Osteoblast (primary cell): ENCODE data around the gene JADE3. TPM values are rescaled to one million over a fixed set of nuclear protein-coding genes. Genes with fewer than 3 reads are reported as not detected.

Experiments
- DNase-seq: peaks from one replicate; pipeline ENCODE4 v3.0.0; 2011; ENCODE audit warnings: low spot score, mixed read lengths; ENCODE audit not compliant: insufficient read length; ENCODE audit errors: missing footprints
- H2AFZ ChIP-seq: 2 replicates; pipeline ENCODE4 v1.6.0; 2011; ENCODE audit warnings: mild to moderate bottlenecking, low read length
- H3K27ac ChIP-seq: 2 replicates; pipeline ENCODE4 v1.5.1; 2011; ENCODE audit warnings: mild to moderate bottlenecking, low read depth, low read length, moderate library complexity
- H3K27me3 ChIP-seq: 2 replicates; pipeline ENCODE4 v1.6.0; 2012; ENCODE audit warnings: mild to moderate bottlenecking, control low read depth, inconsistent platforms, low read length, moderate library complexity; ENCODE audit not compliant: insufficient read depth
- H3K36me3 ChIP-seq: 2 replicates; pipeline ENCODE4 v1.5.1; 2011; ENCODE audit warnings: mild to moderate bottlenecking, low read length, control low read depth, moderate library complexity; ENCODE audit not compliant: insufficient read depth
- H3K4me1 ChIP-seq: 2 replicates; pipeline ENCODE4 v1.5.1; 2011; ENCODE audit warnings: mild to moderate bottlenecking, low read length, control low read depth, moderate library complexity; ENCODE audit not compliant: insufficient read depth
- H3K4me2 ChIP-seq: 2 replicates; pipeline ENCODE4 v1.6.0; 2011; ENCODE audit warnings: mild to moderate bottlenecking, low read length; ENCODE audit not compliant: insufficient read depth
- H3K4me3 ChIP-seq: fragments of 200-600 bp; sonication (generic); 3 replicates; pipeline ENCODE4 v1.5.1; 2012; ENCODE audit warnings: mild to moderate bottlenecking, low read length, inconsistent platforms; ENCODE audit not compliant: insufficient read depth
- H3K79me2 ChIP-seq: 2 replicates; pipeline ENCODE4 v1.6.0; 2012; ENCODE audit warnings: mild to moderate bottlenecking, low read length, control low read depth, inconsistent platforms; ENCODE audit not compliant: insufficient read depth
- H3K9me3 ChIP-seq: 2 replicates; pipeline ENCODE4 v1.5.1; 2011; ENCODE audit warnings: low read depth, low read length, control low read depth
- H4K20me1 ChIP-seq: 2 replicates; pipeline ENCODE4 v1.6.0; 2012; ENCODE audit warnings: mild to moderate bottlenecking, low read length, control low read depth; ENCODE audit not compliant: insufficient read depth
- total RNA-seq: library from RNA; depleted of rRNA; stranded (reverse); fragments of >200 nt; gene quantifications from 2 replicates; pipeline ENCODE4 v1.2.3, GENCODE V29; 2012
- TF ChIP-seq, protein P1 (sequence below): IDR thresholded peaks from 2 replicates; pipeline ENCODE4 v1.5.1; 2011; ENCODE audit warnings: mild to moderate bottlenecking, low read depth, low read length, moderate library complexity; ENCODE audit errors: extremely low read depth

JADE3 gene
- total RNA-seq, 1 donor = 4.7 TPM

DNA sequence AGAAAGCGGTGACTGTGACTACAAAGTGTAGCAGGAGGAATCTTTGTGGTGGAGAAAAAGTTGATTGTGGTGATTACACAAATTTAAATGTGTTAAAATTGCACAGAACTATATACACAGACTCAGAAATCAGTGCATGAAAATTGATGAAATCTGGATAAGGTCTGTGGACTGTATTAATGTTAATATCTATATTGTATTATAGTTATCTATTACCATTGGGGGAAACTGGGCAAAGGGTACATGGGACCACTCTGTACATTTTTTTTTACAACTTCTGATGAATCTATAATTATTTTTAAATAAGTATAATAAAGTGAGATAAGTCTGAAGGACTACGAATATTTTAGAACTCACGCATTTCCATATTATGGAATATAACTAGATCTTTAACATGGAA, 1.8 kb upstream of the JADE3 start:
- H3K4me1 ChIP-seq = no peaks in the 10 kb centered on the region
- no peaks in the 10 kb centered on the region for H4K20me1 ChIP-seq
- H3K4me2 ChIP-seq = no peak overlapping the region
- no peak for DNase-seq
- no peak overlapping the region for H3K4me3 ChIP-seq
- H3K79me2 ChIP-seq = peaks cover 10% of the 10 kb centered on the region
- peaks cover 22% of the 10 kb centered on the region for H3K27me3 ChIP-seq
- no peaks in the 10 kb centered on the region for H3K9me3 ChIP-seq
- no peak overlapping the region for H2AFZ ChIP-seq
- no peak overlapping the region for H3K27ac ChIP-seq
- TF ChIP-seq, protein P1, sequence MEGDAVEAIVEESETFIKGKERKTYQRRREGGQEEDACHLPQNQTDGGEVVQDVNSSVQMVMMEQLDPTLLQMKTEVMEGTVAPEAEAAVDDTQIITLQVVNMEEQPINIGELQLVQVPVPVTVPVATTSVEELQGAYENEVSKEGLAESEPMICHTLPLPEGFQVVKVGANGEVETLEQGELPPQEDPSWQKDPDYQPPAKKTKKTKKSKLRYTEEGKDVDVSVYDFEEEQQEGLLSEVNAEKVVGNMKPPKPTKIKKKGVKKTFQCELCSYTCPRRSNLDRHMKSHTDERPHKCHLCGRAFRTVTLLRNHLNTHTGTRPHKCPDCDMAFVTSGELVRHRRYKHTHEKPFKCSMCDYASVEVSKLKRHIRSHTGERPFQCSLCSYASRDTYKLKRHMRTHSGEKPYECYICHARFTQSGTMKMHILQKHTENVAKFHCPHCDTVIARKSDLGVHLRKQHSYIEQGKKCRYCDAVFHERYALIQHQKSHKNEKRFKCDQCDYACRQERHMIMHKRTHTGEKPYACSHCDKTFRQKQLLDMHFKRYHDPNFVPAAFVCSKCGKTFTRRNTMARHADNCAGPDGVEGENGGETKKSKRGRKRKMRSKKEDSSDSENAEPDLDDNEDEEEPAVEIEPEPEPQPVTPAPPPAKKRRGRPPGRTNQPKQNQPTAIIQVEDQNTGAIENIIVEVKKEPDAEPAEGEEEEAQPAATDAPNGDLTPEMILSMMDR = no peak
- H3K36me3 ChIP-seq = no peaks in the 10 kb centered on the region

DNA sequence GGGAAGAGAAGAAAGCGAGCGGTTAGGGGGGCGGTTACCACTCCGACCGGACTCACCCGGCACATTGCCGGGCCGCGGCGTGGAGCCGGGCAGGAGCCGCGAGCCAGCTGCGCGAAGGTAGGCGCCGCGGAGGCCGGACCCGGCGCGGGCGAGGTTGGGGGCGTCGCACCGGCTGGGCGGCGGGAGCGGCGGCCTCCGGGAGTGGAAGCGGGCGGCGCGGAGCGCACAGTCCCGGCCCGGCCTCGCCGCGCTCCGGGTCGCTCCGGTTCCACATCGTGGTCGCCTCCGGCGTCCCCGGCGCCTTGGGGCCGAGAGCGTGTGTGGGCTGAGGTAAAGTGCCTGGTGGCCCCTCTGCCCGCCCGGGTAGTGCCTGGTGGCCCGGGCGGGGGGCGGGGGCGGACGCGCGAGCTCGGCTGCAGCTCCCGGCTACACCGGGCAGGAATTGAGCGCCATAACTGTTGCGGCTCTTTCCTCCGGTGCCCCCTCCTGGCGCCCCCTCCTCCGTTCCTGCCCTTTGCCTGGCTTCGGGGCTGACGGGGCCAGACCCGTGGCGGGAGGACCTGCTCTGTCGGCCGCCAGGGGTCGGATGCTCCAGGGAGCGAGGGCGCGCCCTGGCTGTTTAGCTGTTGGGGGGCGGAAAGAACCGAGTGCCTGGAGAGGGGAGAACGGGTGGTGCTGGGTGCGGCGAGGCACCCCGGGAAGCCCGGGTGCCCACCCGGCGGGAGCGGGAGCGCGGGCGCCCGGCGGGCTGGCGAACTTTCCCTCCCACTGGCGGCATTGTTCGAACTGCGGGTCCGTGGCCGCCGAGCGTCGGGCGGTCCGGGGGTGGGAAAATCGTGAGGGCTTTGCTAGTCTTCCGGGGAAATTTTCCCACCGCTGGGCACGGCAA, 626 bp downstream of the JADE3 start:
- peak; percentile 93 for DNase-seq
- Histone ChIP-seq H3K36me3 (no peaks in the 10 kb centered on the region), H3K4me1 (no peaks in the 10 kb centered on the region), H2AFZ (peak overlapping the region; percentile 39), H3K4me2 (peak overlapping the region; percentile 82), H3K79me2 (peaks cover 22% of the 10 kb centered on the region), H3K9me3 (no peaks in the 10 kb centered on the region), H3K4me3 (peak overlapping the region; percentile 76), H4K20me1 (no peaks in the 10 kb centered on the region), H3K27ac (no peak overlapping the region), H3K27me3 (peaks cover 13% of the 10 kb centered on the region)
- TF ChIP-seq, protein P1 = peak; percentile 37

- peak; percentile 27 for DNase-seq
- H3K4me1 ChIP-seq = no peaks in the 10 kb centered on the region
- peaks cover 12% of the 10 kb centered on the region for H3K27me3 ChIP-seq
- H3K79me2 ChIP-seq = peaks cover 28% of the 10 kb centered on the region
- peak overlapping the region; percentile 76 for H3K4me3 ChIP-seq
- peak overlapping the region; percentile 25 for H2AFZ ChIP-seq
- H3K27ac ChIP-seq = no peak overlapping the region
- H3K9me3 ChIP-seq = no peaks in the 10 kb centered on the region
- H3K36me3 ChIP-seq = no peaks in the 10 kb centered on the region
- H4K20me1 ChIP-seq = no peaks in the 10 kb centered on the region
- TF ChIP-seq, protein P1 = no peak
- peak overlapping the region; percentile 82 for H3K4me2 ChIP-seq
These were observed 1.4 kb downstream of the JADE3 start for GRCh38 chrX:46913667-46914066.

- no peak overlapping the region for H3K4me2 ChIP-seq
- TF ChIP-seq, protein P1 = no peak
- no peak for DNase-seq
- no peaks in the 10 kb centered on the region for H3K4me1 ChIP-seq
- H3K9me3 ChIP-seq = no peaks in the 10 kb centered on the region
- peaks cover 4% of the 10 kb centered on the region for H3K27me3 ChIP-seq
- H3K36me3 ChIP-seq = no peaks in the 10 kb centered on the region
- no peak overlapping the region for H3K27ac ChIP-seq
- H4K20me1 ChIP-seq = no peaks in the 10 kb centered on the region
- no peak overlapping the region for H3K4me3 ChIP-seq
- peaks cover 36% of the 10 kb centered on the region for H3K79me2 ChIP-seq
- no peak overlapping the region for H2AFZ ChIP-seq
These were observed 4.1 kb downstream of the JADE3 start for GRCh38 chrX:46916273-46916672.
